ENCODE data around the gene EPHA7.

The EPHA7 gene

DNA sequence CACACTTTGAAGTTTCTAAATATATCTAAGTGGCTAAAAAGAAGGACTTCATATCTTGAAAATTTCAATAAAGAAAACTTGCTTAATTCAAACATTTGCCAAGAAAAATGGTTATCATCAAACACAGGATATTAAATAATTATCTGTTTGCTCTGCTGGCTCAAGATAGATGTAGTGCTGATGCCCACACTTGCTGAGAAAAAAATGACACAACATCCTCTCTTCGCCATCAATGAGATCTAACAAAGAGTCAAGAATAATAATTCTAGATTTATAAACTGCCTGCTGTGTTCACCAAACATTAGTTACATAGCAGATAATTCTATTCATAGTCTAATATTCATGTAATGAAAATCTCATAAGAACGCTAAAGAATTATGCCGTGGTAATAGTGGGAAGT lies 93.6 kb downstream of the EPHA7 start:
- no peak for DNase-seq (ENCODE audit: low read depth in 2 of 2)

DNA sequence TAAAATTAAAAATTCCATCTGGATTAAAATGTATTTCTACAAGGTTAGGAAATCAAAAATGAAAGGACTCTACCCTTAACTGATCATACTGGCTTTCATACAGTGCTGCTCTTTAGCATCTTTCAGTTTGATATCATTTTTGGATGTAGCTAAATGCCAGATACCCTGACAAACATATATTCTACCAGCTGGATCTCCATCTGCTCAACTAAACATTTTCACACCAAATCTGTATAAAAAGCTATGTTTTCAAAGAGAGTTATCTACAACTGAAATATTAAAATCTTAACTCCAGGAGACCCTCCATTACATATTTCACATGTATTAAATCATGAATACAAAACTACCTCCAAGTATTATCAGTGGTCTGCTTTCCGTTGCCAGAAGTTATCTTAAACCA lies 95.7 kb downstream of the EPHA7 start:
- no peak for DNase-seq (ENCODE audit: low read depth in 2 of 2)

DNA sequence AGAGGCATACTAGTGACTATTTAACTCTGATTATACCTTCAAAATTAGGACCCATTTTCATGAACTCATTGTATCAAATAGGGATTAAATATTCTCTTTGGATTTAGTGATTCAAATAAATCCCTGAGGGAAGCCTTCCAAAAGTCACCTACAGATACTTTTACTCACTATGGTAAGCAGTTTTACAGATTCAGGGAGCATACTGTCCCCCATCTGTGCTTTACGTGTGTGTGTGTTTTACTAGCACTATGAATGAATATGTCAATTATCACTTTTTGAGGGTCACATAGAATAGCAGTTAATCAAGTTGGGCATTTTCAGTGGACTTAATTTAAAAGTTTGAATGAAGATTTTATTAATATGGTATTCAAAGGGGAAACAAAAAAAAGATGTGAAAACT lies 96.7 kb downstream of the EPHA7 start:
- no peak for DNase-seq (ENCODE audit: low read depth in 2 of 2)

DNA sequence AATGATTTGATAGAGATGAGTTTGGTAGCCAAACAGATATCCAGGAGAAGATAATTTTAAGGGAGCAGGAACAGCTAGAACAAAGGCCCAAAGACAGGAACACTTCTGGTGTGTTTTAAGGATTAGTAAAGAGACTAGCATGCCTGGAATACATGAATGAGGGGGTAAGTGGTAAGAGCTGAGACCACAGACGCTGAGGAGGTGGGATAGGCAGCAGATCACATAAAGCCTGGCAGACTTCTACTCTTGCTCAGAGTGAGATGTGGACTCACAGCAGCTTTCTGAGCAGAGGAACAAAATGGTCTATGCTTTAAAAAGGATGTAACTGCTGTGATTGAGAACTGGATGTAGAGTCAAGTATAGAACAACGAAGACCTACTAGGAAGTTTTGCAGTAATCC lies 100.1 kb downstream of the EPHA7 start:
- no peak for DNase-seq (ENCODE audit: low read depth in 2 of 2)

DNA sequence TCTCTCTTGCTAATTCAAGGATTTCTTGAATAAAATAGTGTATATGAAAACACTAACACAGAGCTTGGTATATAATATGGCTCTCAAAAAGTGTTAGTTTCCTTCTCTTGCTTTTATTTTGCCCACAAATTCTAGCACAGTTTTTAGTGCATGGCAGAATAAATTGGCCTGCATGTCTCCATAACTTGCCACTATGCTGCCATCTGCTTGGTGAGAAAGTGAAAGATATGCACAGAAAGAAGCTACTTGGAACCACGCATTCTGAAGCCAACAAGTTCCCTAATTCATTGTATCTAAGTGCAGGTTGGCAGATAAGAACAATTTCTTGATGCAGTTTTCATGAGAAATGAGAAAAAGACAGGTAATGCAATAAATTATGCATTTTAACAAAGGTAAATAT lies 101.2 kb downstream of the EPHA7 start:
- no peak for DNase-seq (ENCODE audit: low read depth in 2 of 2)

DNA sequence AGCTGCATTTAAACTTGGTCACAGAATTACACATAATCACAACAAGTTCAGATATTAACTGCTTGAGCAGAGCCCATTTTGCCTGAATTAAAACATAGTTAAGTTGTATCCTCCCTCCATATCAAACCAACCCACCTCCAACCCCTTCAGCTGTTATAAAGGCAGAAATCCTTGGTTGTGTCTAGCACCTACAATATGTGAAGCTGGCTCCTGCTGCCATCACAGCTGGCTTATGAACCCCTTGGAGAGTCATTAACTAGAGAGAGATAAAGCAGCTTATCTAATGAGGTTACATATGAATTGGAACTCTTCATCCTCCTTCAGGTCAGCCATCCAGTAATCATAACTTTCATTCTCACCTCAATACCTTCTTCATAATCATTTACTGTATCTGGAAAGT lies 101.8 kb downstream of the EPHA7 start:
- DNase-seq (ENCODE audit: low read depth in 2 of 2), result no peak

DNA sequence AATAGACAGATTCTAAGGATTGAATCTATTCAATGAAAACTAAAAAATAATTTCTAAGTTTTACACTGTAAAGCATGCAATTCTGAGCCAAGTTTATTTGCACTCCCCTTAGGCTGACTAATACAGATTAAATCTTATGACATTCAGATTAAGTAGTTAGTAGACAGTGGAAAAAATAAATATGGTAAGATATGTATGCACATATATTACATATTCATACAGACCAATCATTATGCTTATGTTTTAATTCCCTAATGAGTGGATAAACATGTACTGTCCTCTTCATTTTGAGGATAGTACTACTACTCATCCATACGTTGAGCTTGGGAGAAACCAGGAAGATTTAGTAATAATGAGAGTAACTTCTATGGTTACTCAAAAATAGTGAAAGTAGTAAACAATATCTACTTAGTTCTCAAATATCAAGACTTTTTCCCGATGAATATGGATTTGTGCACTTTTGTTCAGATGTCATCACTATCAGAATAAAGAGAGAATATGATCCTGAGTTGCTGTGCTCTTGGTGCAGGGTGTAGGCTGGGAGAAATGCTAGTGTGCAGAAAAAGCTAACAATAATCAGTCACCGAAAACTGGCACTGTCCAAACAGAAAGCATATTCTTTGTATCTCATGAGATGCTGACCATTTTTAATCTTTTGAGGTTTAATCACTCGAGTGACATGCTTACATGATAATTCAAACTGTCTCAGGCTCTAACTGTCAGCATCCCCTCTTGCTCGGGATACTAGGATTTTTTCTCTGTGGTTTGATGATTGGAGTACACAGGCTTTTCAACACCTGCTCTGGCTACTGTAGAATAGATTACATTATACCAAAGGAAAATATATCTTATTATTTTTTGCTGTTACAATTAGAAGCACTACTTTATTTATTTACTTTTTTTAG lies 111.6 kb downstream of the EPHA7 start:
- DNase-seq (ENCODE audit: low read depth in 2 of 2), result no peak

DNA sequence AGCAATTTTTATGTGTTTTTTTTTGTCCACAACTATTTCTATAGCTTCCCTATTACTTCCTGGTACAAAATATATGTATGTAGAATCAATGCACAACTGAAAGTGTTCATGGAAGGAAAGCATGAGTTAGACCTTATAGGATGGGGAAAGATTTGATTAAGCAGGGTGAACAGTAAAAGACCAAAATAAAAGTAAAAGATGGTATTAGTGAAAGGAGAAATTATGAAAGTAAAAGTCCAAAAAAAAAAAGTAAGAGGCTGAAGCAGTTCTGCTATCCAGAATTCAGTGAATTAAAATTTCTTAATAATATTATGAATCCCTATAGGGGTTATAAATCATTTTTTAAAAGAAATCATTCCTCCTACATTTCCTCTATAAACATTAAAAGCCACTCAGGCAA lies 114.3 kb downstream of the EPHA7 start:
- no peak for DNase-seq (ENCODE audit: low read depth in 2 of 2)

DNA sequence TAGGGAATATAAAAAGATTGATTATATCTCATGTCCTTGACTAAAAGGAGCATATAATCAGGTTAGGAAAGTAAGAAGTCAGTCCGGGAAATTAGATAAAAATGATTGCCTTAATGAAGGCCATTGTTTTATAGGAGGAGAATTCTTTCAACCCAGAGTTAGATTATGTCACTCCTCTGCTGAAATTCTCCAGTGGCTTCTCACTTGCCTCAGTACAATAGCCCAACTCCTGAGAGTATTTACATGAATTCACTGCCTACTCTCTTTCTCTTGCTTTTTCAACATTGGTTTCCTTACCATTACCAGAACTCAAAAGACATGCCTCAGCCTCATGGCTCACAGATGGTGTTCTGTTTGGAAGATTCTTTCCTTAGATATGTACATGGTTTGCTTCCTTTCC lies 114.9 kb downstream of the EPHA7 start:
- DNase-seq (ENCODE audit: low read depth in 2 of 2), result no peak

DNA sequence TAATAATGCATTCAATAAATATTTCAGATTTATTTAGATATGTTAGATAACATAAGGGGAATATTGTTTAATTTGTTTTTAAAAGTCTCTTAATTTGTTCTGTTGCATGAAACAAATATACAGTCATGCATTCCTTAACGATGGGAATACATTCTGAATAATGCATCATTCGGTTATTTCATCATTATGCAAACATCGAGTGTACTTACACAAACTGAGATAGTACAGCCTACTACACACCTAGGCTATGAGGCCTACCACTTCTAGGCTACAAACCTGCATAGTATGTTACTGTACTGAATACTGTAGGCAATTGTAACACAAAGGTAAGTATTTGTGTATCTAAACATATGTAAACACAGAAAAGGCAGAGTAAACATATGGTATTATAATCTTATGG lies 118.7 kb downstream of the EPHA7 start:
- no peak for DNase-seq (ENCODE audit: low read depth in 2 of 2)

DNA sequence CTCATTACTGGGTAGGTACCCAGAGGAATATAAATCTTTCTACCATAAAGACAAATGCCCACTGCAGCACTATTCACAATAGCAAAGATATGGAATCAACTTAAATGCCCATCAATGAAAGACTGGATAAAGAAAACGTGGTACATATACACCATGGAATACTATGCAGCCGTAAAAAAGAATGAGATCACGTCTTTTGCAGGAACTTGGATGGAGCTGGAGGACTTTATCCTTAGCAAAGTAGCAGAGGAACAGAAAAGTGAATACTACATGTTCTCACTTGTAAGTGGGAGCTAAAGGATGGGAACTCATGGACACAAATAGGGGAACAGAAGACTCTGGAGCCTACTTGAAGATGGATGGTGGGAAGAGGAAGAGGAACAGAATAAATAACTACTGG lies 119.7 kb downstream of the EPHA7 start:
- DNase-seq (ENCODE audit: low read depth in 2 of 2), result no peak

DNA sequence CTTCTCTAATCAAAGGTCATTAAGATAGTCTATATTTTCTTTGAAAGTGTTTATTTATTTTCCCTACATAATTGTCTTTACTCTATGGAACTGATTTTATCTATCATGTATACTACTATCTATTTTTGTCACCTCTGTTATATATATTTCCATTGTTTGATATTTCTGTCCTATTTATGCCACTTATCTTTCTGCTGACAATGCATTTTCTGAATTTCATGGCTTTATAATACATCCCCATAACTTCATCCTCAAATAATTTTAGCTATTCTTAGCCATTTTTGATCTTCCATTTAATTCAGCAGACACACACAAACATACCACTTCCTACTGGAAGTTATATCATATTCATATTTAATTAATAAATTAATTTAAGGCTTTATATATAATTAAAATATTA lies 123.7 kb downstream of the EPHA7 start:
- no peak for DNase-seq (ENCODE audit: low read depth in 2 of 2)

DNA sequence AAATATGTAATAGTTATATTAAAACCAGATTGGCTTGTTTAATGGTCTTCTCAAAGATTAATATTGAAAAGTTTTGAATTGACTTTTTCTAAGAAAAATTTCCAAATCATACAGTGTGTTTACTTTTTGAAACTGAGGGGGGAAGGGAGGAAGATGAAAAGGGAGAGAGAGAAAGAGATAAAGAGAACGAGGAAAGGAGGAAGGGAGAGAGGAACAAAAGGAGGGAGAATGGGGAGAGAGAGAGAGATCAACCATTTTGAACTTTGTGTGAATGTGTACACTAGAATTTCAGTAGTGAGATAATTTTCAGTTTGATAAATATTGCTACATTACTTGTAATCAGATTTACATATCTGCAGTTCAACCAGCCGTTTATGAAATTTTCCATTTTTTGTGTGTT lies 124.5 kb downstream of the EPHA7 start:
- no peak for DNase-seq (ENCODE audit: low read depth in 2 of 2)

DNA sequence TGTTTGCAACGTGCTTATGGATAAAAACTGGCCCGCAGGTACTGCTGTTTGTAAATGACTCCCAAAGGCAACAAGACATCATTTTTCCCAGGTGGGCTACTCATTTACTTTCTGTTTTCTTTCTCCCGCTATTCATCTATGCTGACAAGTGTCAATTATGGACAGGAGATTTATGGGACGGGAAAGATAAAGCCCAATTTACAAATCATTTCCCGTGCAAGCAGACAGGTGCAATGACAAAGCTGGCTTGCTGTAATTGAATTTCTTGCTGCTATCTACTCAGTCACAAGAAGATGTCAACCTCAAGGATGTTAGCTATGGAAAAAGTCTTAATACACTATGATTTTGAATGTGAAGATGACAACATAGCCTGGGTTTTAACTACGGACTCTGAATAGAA lies 125.5 kb downstream of the EPHA7 start:
- DNase-seq (ENCODE audit: low read depth in 2 of 2), result no peak

DNA sequence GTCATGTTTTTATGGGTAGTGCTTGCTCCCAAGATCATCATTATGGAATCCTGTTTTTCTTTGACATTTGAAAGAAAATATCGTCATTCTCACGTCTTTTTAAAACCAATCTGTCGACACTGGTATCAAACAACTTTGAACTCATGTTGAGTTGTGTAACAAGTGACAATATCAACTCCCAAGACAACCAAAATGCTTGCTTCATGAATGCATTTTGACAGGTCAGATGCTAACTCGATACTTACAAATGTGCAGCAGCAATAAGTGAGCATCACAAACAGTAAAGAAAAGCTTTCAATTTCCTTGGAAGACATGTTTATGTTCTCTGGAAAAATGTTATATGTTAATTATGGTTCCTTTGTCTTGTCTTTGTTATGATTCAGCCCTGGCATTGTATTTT lies 125.9 kb downstream of the EPHA7 start:
- DNase-seq (ENCODE audit: low read depth in 2 of 2), result no peak

DNA sequence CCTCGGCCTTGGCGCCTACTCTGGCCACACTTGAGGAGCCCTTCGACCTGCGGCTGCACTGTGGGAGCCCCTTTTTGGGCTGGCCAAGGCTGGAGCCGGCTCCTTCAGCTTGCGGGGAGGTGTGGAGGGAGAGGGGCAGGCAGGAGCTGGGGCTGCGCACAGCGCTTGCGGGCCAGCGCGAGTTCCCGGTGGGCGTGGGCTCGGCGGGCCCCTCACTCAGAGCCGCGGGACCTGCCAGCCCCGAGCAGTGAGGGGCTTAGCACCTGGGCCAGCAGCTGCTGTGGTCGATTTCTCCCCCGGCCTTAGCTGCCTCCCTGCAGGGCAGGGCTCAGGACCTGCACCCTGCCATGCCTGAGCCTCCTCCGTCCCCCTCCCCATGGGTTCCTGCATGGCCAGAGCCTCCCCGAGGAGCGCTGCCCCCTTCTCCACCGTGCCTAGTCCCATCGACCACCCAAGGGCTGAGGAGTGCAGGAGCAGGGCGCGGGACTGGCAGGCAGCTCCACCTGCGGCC lies 136.8 kb downstream of the EPHA7 start:
- no peak for DNase-seq (ENCODE audit: low read depth in 2 of 2)

DNA sequence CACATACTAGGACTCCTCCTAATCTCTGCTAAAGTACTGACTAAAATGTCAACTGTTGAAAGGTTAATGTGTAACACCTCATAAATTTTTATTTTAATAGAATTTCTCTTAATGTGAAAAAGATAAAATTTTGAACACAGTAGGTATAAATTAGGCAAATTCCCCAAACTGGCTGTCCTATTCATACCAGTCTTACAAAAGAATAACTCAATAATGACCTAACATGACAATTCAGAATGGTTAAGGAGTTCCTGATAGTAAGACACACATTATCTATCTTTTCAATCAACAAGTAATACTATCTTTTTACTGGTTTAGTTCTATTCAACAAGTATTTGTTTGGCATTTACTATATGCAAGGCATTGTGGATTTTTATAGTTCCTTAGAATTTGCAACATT lies 141.1 kb downstream of the EPHA7 start:
- no peak for DNase-seq (ENCODE audit: low read depth in 2 of 2)

DNA sequence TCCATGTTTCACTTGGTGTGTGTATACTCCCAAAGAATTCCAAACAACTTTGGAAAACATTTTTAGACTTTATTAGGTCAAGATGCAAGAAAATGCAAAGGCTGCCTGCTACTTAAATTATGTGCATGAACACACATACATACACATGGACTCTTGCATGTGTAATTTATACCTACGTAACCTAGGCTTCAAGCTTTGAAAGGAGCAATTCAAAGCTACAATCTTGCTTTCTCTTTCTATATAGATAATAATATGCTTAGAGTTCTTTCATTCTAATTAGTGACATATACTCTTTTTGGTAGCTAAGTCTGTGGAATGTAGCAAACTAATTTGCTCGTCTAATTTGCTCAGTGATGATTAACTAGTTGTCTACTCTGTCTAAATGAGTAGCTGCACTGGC lies 146.5 kb downstream of the EPHA7 start:
- no peak for DNase-seq (ENCODE audit: low read depth in 2 of 2)

DNA sequence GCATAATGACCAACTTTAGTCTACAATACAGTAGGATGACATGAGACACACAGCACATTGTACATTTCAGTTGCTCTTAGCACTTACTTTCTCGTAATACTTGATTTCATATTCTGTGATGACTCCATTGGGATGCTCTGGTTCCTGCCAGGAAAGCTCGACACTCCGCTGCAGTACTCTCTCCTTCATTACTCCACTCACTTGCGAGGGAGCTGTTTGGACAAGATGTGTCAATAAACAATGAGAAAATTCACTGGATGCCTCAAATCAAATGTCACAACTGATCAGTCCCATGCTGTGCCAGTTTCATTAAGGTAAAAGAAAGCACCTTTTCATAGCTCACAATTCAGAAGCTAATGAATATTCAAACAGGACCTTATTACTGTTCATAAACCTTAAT lies 147.1 kb downstream of the EPHA7 start:
- no peak for DNase-seq (ENCODE audit: low read depth in 2 of 2)

DNA sequence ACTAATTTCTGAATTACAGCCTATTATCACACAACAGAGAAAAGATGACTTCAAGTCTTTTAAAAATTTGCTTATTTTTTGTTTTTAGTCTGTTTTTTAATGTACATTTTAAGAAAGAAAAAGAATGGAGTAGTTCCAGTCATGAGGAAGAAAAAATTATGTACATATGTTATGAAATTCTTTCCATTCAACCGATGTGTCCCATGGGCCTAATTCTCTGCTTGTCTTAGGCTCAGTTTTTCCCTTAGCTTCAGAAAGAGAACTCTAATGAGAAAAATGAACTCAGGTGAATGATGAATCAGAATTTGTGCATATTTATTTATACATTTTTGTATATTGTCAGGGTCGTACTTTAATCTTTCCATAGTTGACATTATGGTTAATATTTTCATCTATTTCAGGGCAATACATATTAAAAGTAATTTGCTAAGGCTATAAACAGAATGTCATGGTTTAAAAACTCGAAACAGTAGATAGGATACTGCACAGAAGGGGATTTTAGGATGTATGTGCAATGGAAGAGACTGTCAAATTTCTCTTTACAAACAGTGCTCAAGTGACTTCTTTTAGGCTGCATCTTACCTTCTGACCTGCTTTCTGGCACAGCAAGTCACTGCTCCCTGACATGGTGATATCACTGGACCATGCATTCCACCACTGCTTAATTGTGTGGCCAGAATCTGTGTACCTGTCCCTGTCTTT lies 153.1 kb downstream of the EPHA7 start:
- no peak for DNase-seq (ENCODE audit: low read depth in 2 of 2)

DNA sequence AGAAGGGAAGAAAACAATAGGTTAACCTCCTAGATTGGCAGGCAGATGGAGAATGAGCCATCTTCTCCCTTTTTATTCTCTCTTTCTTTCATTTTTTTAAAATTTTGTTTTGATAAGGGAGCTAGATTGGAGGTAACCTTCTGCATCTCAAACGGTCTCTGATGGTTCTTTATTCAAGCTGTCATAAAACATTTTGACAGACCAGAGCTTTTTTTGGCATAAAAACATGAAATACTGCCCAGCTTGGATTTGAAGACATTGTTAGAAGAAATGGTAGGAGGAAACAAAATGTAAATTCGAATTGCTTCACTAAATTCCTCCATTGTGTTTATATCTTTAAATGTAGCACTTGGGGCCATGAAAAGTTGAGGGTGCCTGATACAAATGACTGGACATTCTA lies 158.5 kb downstream of the EPHA7 start:
- no peak for DNase-seq (ENCODE audit: low read depth in 2 of 2)

DNA sequence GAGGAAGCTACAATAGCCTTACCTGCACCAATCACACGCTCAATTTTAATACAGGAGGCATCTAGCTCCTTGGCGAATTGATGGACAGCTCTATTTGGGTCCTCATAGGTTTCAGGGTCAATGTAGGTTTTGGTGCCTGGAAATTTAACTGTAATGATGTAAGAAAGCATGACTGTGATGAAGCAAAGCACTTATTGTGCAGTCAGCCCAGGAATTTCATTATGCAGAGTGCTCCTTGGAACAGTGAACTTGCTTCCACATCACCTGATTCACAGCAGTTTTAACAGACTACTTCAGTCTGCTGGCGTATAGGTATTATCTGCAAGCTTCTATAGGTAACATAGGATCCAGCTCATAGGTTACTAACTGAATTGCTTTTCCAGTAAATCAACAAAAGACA lies 160.0 kb downstream of the EPHA7 start:
- no peak for DNase-seq (ENCODE audit: low read depth in 2 of 2)

DNA sequence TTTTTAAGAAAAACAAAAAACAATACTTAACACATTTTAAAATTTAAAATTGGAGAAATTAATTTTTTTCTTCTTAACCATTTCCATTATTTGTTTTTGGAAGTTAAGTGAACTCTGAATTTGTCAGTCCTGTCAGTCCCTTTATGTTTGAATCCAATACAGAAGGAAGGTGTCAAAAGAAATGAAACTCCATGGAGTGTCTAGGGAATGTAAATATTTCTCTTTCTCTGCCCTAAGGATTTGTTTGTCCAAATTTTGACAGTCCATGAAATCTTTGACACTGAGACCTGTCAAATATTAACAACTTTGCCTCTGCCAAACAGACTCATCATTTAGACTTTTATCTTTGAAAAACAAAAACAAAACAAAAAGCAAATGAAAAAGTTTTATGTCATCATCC lies 166.4 kb downstream of the EPHA7 start:
- DNase-seq (ENCODE audit: low read depth in 2 of 2), result no peak

Data from stimulated activated CD4-positive, alpha-beta T cell treated with anti-CD3 and anti-CD28 coated beads, Interleukin-1b, Interleukin-23, amount 100 ng/mL, for 1 hour (primary cell).